ENCODE data around the gene SLITRK3. TPM values are rescaled to one million over a fixed set of nuclear protein-coding genes. Genes with fewer than 3 reads are reported as not detected.

The SLITRK3 gene
- total and polyA plus RNA-seq, 2 experiments from 2014 or later: 1.2 to 1.7 TPM

- no peaks in the 10 kb centered on the region for H3K27me3 ChIP-seq (ENCODE audit: insufficient read depth)
- Mint-ChIP-seq H3K9me3 (no peaks in the 10 kb centered on the region), H3K27me3 (ENCODE audit: insufficient read depth, low read depth, poor library complexity) (peaks cover 2% of the 10 kb centered on the region), H3K4me1 (no peaks in the 10 kb centered on the region), H3K4me3 (no peak overlapping the region), H3K36me3 (ENCODE audit: low read depth) (no peaks in the 10 kb centered on the region), H3K27ac (no peak overlapping the region)
- H3K27ac ChIP-seq (ENCODE audit: low read depth): no peak overlapping the region
- no peaks in the 10 kb centered on the region for H3K9me2 ChIP-seq (ENCODE audit: insufficient read depth)
- no peak for TF ChIP-seq EZH2phosphoT487 (IDR thresholded peaks at IDR 0.05; ENCODE audit: unreplicated experiment)
- no peak for TF ChIP-seq ETS1 (IDR thresholded peaks at IDR 0.05)
- no peak for TF ChIP-seq EZH2 (IDR thresholded peaks at IDR 0.05; ENCODE audit: low read depth, unreplicated experiment)
- TF ChIP-seq ZNF114 (CRISPR knock-in tag; IDR thresholded peaks at IDR 0.05): no peak
- TF ChIP-seq POLR2AphosphoS5 (IDR thresholded peaks at IDR 0.05; ENCODE audit: low read depth): no peak
- TF ChIP-seq, protein P1, sequence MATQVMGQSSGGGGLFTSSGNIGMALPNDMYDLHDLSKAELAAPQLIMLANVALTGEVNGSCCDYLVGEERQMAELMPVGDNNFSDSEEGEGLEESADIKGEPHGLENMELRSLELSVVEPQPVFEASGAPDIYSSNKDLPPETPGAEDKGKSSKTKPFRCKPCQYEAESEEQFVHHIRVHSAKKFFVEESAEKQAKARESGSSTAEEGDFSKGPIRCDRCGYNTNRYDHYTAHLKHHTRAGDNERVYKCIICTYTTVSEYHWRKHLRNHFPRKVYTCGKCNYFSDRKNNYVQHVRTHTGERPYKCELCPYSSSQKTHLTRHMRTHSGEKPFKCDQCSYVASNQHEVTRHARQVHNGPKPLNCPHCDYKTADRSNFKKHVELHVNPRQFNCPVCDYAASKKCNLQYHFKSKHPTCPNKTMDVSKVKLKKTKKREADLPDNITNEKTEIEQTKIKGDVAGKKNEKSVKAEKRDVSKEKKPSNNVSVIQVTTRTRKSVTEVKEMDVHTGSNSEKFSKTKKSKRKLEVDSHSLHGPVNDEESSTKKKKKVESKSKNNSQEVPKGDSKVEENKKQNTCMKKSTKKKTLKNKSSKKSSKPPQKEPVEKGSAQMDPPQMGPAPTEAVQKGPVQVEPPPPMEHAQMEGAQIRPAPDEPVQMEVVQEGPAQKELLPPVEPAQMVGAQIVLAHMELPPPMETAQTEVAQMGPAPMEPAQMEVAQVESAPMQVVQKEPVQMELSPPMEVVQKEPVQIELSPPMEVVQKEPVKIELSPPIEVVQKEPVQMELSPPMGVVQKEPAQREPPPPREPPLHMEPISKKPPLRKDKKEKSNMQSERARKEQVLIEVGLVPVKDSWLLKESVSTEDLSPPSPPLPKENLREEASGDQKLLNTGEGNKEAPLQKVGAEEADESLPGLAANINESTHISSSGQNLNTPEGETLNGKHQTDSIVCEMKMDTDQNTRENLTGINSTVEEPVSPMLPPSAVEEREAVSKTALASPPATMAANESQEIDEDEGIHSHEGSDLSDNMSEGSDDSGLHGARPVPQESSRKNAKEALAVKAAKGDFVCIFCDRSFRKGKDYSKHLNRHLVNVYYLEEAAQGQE (IDR thresholded peaks at IDR 0.05; ENCODE audit: unreplicated experiment): no peak
- no peak for TF ChIP-seq STAT1 (IDR thresholded peaks at IDR 0.05; ENCODE audit: unreplicated experiment)
- TF ChIP-seq ZNF462 (CRISPR knock-in tag; IDR thresholded peaks at IDR 0.05): no peak
- TF ChIP-seq, protein P2, sequence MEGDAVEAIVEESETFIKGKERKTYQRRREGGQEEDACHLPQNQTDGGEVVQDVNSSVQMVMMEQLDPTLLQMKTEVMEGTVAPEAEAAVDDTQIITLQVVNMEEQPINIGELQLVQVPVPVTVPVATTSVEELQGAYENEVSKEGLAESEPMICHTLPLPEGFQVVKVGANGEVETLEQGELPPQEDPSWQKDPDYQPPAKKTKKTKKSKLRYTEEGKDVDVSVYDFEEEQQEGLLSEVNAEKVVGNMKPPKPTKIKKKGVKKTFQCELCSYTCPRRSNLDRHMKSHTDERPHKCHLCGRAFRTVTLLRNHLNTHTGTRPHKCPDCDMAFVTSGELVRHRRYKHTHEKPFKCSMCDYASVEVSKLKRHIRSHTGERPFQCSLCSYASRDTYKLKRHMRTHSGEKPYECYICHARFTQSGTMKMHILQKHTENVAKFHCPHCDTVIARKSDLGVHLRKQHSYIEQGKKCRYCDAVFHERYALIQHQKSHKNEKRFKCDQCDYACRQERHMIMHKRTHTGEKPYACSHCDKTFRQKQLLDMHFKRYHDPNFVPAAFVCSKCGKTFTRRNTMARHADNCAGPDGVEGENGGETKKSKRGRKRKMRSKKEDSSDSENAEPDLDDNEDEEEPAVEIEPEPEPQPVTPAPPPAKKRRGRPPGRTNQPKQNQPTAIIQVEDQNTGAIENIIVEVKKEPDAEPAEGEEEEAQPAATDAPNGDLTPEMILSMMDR (conservative IDR thresholded peaks at IDR 0.05; ENCODE audit: low read depth in 2 of 2): no peak
- no peak for TF ChIP-seq ZNF331 (CRISPR knock-in tag; IDR thresholded peaks at IDR 0.05; ENCODE audit: low read depth)
- no peak for TF ChIP-seq JUNB (IDR thresholded peaks at IDR 0.05; ENCODE audit: unreplicated experiment)
- TF ChIP-seq NANOG (IDR thresholded peaks at IDR 0.05; ENCODE audit: borderline replicate concordance): no peak
- no peaks in the 10 kb centered on the region for H4K20me1 ChIP-seq (replicated peaks; ENCODE audit: insufficient read depth)
- no peak overlapping the region for H2AFZ ChIP-seq
- no peak for DNase-seq (ENCODE audit: low spot score)
- no peaks in the 10 kb centered on the region for H3K79me2 ChIP-seq (replicated peaks; ENCODE audit: insufficient read depth)
- H3K36me3 ChIP-seq (ENCODE audit: insufficient read depth): no peaks in the 10 kb centered on the region
- no peaks in the 10 kb centered on the region for H3F3A ChIP-seq (replicated peaks; ENCODE audit: low read depth)
- ATAC-seq: no peak
- no peak overlapping the region for H3K4me2 ChIP-seq
- H3K4me3 ChIP-seq: no peak overlapping the region
- H3K4me1 ChIP-seq (ENCODE audit: insufficient read depth): no peaks in the 10 kb centered on the region
Observed at GRCh38 chr3:165144271-165144670, 51.9 kb downstream of the SLITRK3 start.

Data from GM23338 (cell line).